Stomach (tissue), 4 donors: ENCODE measurements around the gene PPP1R9B.

Experiments used
- POLR2AphosphoS5 ChIP-seq, 3 donors: sonication (generic); formaldehyde crosslinking; IDR thresholded peaks; one replicate each; pipeline ENCODE4 v1.6.1; 2016; ENCODE audit warnings: antibody characterized with exemption in 3 of 3
- TF ChIP-seq, protein P1 (sequence below), 7 experiments: fragments of 450-650 bp in 4 of 7; fragments of 200-600 bp in 3 of 7; sonication (generic) in 3 of 7; IDR thresholded peaks; one replicate each; pipeline ENCODE4 v1.5.1; 2016 to 2019; ENCODE audit warnings: antibody characterized with exemption in 7 of 7, control low read depth in 2 of 7, mild to moderate bottlenecking in 1 of 7

GRCh38 chr17:50194934-50195865 lies 44.7 kb upstream of the PPP1R9B start:
- TF ChIP-seq, protein P1, sequence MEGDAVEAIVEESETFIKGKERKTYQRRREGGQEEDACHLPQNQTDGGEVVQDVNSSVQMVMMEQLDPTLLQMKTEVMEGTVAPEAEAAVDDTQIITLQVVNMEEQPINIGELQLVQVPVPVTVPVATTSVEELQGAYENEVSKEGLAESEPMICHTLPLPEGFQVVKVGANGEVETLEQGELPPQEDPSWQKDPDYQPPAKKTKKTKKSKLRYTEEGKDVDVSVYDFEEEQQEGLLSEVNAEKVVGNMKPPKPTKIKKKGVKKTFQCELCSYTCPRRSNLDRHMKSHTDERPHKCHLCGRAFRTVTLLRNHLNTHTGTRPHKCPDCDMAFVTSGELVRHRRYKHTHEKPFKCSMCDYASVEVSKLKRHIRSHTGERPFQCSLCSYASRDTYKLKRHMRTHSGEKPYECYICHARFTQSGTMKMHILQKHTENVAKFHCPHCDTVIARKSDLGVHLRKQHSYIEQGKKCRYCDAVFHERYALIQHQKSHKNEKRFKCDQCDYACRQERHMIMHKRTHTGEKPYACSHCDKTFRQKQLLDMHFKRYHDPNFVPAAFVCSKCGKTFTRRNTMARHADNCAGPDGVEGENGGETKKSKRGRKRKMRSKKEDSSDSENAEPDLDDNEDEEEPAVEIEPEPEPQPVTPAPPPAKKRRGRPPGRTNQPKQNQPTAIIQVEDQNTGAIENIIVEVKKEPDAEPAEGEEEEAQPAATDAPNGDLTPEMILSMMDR (IDR thresholded peaks at IDR 0.05) = no peak
- TF ChIP-seq POLR2AphosphoS5 (IDR thresholded peaks at IDR 0.05) = no peak
